Measurements from ENCODE around the gene HLA-E. TPM values are rescaled to one million over a fixed set of nuclear protein-coding genes. Genes with fewer than 3 reads are reported as not detected.

HLA-E gene
- polyA plus RNA-seq, 3 donors, result 870 to 944 (median 893) TPM

DNA sequence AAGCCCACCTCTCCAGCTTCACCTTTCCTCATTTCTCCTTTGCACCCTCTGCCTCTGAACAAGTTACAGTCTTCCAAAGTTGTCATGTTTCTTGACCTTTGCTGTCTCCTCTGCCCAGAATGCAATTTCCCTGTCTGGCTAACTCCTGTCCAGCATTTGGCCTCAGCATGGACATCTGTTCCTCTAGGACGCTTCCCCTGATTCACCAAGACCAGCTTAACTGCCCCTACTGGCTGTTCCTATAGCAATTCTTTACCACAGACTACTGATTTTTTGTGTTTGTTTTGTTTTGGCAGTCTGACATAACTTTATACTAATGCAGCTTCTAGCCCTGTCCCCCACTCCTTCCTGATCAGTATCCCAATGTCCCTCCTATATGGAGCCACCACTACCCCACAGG is 53.6 kb downstream of the HLA-E start:
- no peak overlapping the region for H3K4me2 ChIP-seq (replicated peaks; ENCODE audit: extremely low read depth, low read length, poor library complexity, severe bottlenecking)
- peaks cover 13 to 14% of the 10 kb centered on the region in 2 donors for H3K27me3 ChIP-seq (ENCODE audit: control insufficient read depth in 2 of 2, insufficient read depth in 2 of 2, low read length in 2 of 2)
- intact Hi-C loops (cut with micrococcal nuclease), result loop anchor here (5.0 to 10.0 kb wide), 3 partner anchors 52 to 61 kb away; no protein-coding TSS in a partner anchor
- Mint-ChIP-seq H3K36me3 (peaks cover 15 to 23% of the 10 kb centered on the region in 2 donors), H3K4me1 (peaks cover 28% of the 10 kb centered on the region), H3K27ac (peak overlapping the region in 1 of 7 donors; percentile 41), H3K4me3 (peak overlapping the region in 1 of 2 donors; percentile 91), H3K27me3 (ENCODE audit: low read depth in 3 of 3) (peaks cover 14 to 26% (median 21%) of the 10 kb centered on the region in 3 donors), H3K9me3 (no peaks in the 10 kb centered on the region)
- H3K4me3 ChIP-seq (replicated peaks in 1 of 3; ENCODE audit: low read depth in 2 of 3, low read length in 3 of 3), result no peak overlapping the region
- H3K79me2 ChIP-seq (ENCODE audit: insufficient read depth, low read length), result no peaks in the 10 kb centered on the region
- H3K36me3 ChIP-seq (replicated peaks in 1 of 2; ENCODE audit: control insufficient read depth in 1 of 2, insufficient read depth in 2 of 2, low read length in 2 of 2), result peaks cover 0 to 16% of the 10 kb centered on the region in 2 donors
- no CpG with 5 or more reads among the region's 1 CpG for WGBS (ENCODE audit: insufficient coverage)
- H3K4me1 ChIP-seq (ENCODE audit: control insufficient read depth in 1 of 2, insufficient read depth in 2 of 2, low read length in 2 of 2), result peaks cover 18 to 21% of the 10 kb centered on the region in 2 donors
- H3K9me3 ChIP-seq (replicated peaks in 1 of 2; ENCODE audit: control insufficient read depth in 1 of 2, insufficient read depth in 1 of 2, low read length in 2 of 2), result no peaks in the 10 kb centered on the region
- no peak for DNase-seq
- H2AFZ ChIP-seq (ENCODE audit: insufficient read depth, low read depth, low read length, poor library complexity, severe bottlenecking), result no peak overlapping the region
- no peaks in the 10 kb centered on the region for H4K20me1 ChIP-seq (ENCODE audit: insufficient read depth, low read length)
- no peak overlapping the region for H3K27ac ChIP-seq (ENCODE audit: low read depth in 1 of 2, low read length in 2 of 2)
- TF ChIP-seq, protein P1, sequence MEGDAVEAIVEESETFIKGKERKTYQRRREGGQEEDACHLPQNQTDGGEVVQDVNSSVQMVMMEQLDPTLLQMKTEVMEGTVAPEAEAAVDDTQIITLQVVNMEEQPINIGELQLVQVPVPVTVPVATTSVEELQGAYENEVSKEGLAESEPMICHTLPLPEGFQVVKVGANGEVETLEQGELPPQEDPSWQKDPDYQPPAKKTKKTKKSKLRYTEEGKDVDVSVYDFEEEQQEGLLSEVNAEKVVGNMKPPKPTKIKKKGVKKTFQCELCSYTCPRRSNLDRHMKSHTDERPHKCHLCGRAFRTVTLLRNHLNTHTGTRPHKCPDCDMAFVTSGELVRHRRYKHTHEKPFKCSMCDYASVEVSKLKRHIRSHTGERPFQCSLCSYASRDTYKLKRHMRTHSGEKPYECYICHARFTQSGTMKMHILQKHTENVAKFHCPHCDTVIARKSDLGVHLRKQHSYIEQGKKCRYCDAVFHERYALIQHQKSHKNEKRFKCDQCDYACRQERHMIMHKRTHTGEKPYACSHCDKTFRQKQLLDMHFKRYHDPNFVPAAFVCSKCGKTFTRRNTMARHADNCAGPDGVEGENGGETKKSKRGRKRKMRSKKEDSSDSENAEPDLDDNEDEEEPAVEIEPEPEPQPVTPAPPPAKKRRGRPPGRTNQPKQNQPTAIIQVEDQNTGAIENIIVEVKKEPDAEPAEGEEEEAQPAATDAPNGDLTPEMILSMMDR (IDR thresholded peaks at IDR 0.05), result peak; percentile 11
- H3K9ac ChIP-seq (ENCODE audit: insufficient read depth, low read length, poor library complexity, severe bottlenecking), result no peak overlapping the region

Other genes starting within 250 kb of the HLA-E start
- gene TRIM39, start 162.6 kb upstream of the HLA-E start, polyA plus RNA-seq, result 10 to 100 TPM in 1 of 3 donors, 1 to 10 TPM in 2; 3.5 to 16.3 (median 3.6) TPM
- gene RPP21, start 144.4 kb upstream of the HLA-E start, polyA plus RNA-seq, result 10 to 100 TPM; 59.2 to 63.6 (median 59.5) TPM
- gene GNL1, start 67.0 kb downstream of the HLA-E start, polyA plus RNA-seq, result 10 to 100 TPM; 10.3 to 13.4 (median 12.9) TPM
- 1 to 10 TPM; 2.8 to 7.1 (median 3.6) TPM for gene PRR3, start 67.8 kb downstream of the HLA-E start, polyA plus RNA-seq
- 10 to 100 TPM in 2 of 3 donors, 1 to 10 TPM in 1; 7.5 to 19.8 (median 14.6) TPM for gene ABCF1, start 81.9 kb downstream of the HLA-E start, polyA plus RNA-seq
- 10 to 100 TPM in 2 of 3 donors, 1 to 10 TPM in 1; 9.5 to 18.3 (median 16.4) TPM for gene PPP1R10, start 127.7 kb downstream of the HLA-E start, polyA plus RNA-seq
- 10 to 100 TPM; 18.8 to 52.4 (median 45.2) TPM for gene MRPS18B, start 128.3 kb downstream of the HLA-E start, polyA plus RNA-seq
- 10 to 100 TPM in 1 of 3 donors, under 1 TPM in 2; 0.51 to 10.4 (median 0.68) TPM for gene ATAT1, start 137.4 kb downstream of the HLA-E start, polyA plus RNA-seq
- gene C6orf136, start 157.6 kb downstream of the HLA-E start, polyA plus RNA-seq, result 10 to 100 TPM in 1 of 3 donors, 1 to 10 TPM in 2; 2.0 to 18.4 (median 2.7) TPM
- 10 to 100 TPM; 16.4 to 70.1 (median 19.0) TPM for gene DHX16, start 183.5 kb downstream of the HLA-E start, polyA plus RNA-seq
- 100 to 1,000 TPM in 1 of 3 donors, 10 to 100 TPM in 2; 58.5 to 226 (median 78.9) TPM for gene PPP1R18, start 197.1 kb downstream of the HLA-E start, polyA plus RNA-seq
- gene NRM, start 201.5 kb downstream of the HLA-E start, polyA plus RNA-seq, result 10 to 100 TPM; 25.9 to 36.0 (median 35.0) TPM
- 1 to 10 TPM in 1 of 3 donors, under 1 TPM in 2; 0.27 to 4.5 (median 0.34) TPM for gene MDC1, start 227.8 kb downstream of the HLA-E start, polyA plus RNA-seq
- 100 to 1,000 TPM in 1 of 3 donors, 10 to 100 TPM in 2; 48.4 to 130 (median 57.0) TPM for gene TUBB, start 230.8 kb downstream of the HLA-E start, polyA plus RNA-seq

Data from CD14-positive monocyte (primary cell).